Neural cell (in vitro differentiated cells): Measurements from ENCODE around the gene ELMO1. TPM values are rescaled to one million over a fixed set of nuclear protein-coding genes. Genes with fewer than 3 reads are reported as not detected.

Experiments
- H2AFZ ChIP-seq: fragments of 200-600, 300-800 bp; sonication (generic), shearing (Covaris generic); 2 replicates; pipeline ENCODE4 v1.6.0; 2014; ENCODE audit warnings: low read depth, mild to moderate bottlenecking, antibody characterized with exemption, low read length, moderate library complexity
- H3F3A ChIP-seq: fragments of 200-600 bp; shearing (Covaris generic); 2 replicates; pipeline ENCODE4 v1.6.1; 2016; ENCODE audit warnings: mild to moderate bottlenecking, moderate library complexity, mixed read lengths, antibody characterized with exemption, low read length; ENCODE audit not compliant: insufficient read depth, poor library complexity, severe bottlenecking
- H3K27ac ChIP-seq: fragments of 200-600, 300-800 bp; sonication (generic), shearing (Covaris generic); 2 replicates; pipeline ENCODE4 v1.5.1; 2014; ENCODE audit warnings: mild to moderate bottlenecking, low read length, moderate library complexity
- H3K27me3 ChIP-seq: fragments of 300-800, 200-600 bp; sonication (generic), shearing (Covaris generic); 2 replicates; pipeline ENCODE4 v1.6.0; 2014; ENCODE audit warnings: mild to moderate bottlenecking, low read depth, low read length, moderate library complexity; ENCODE audit not compliant: insufficient read depth
- H3K36me3 ChIP-seq: fragments of 300-800, 200-600 bp; sonication (generic), shearing (Covaris generic); 2 replicates; pipeline ENCODE4 v1.5.1; 2014; ENCODE audit warnings: mild to moderate bottlenecking, antibody characterized with exemption, low read length, moderate library complexity; ENCODE audit not compliant: insufficient read depth
- H3K4me2 ChIP-seq: fragments of 300-800, 200-600 bp; sonication (generic), shearing (Covaris generic); 2 replicates; pipeline ENCODE4 v1.6.0; 2014; ENCODE audit warnings: mild to moderate bottlenecking, low read length
- H3K4me3 ChIP-seq: fragments of 300-800, 200-600 bp; sonication (generic), shearing (Covaris generic); 2 replicates; pipeline ENCODE4 v1.5.1; 2014; ENCODE audit warnings: mild to moderate bottlenecking, low read length, moderate library complexity
- H3K79me2 ChIP-seq: fragments of 200-600 bp; shearing (Covaris generic); replicated peaks from 2 replicates; pipeline ENCODE4 v1.6.0; 2014; ENCODE audit warnings: mild to moderate bottlenecking, low read length, moderate library complexity; ENCODE audit not compliant: insufficient read depth
- H3K9ac ChIP-seq: fragments of 300-800, 200-600 bp; sonication (generic), shearing (Covaris generic); 2 replicates; pipeline ENCODE4 v1.6.1; 2016; ENCODE audit warnings: mild to moderate bottlenecking, low read length, mixed read lengths
- H3K9me2 ChIP-seq: fragments of 200-600 bp; shearing (Covaris generic); 2 replicates; pipeline ENCODE4 v1.6.1; 2016; ENCODE audit warnings: mild to moderate bottlenecking, low read length, mixed read lengths; ENCODE audit not compliant: insufficient read depth
- H3K9me3 ChIP-seq: fragments of 200-600, 300-800 bp; sonication (generic), shearing (Covaris generic); 2 replicates; pipeline ENCODE4 v1.6.1; 2016; ENCODE audit warnings: mild to moderate bottlenecking, mixed run types, low read length, moderate library complexity, mixed read lengths
- H4K20me1 ChIP-seq: fragments of 200-600 bp; shearing (Covaris generic); 2 replicates; pipeline ENCODE4 v1.6.1; 2016; ENCODE audit warnings: mild to moderate bottlenecking, mixed run types; ENCODE audit not compliant: insufficient read depth
- EP300 ChIP-seq: fragments of 450-650 bp; conservative IDR thresholded peaks from 2 replicates; pipeline ENCODE4 v1.6.1; 2014; ENCODE audit warnings: antibody characterized with exemption, mild to moderate bottlenecking, moderate library complexity; ENCODE audit not compliant: poor library complexity, severe bottlenecking
- EZH2 ChIP-seq: fragments of 200-600, 300-800 bp; shearing (Covaris generic), sonication (generic); IDR thresholded peaks from 2 replicates; pipeline ENCODE4 v1.6.1; 2014; ENCODE audit warnings: antibody characterized with exemption, low read length, borderline replicate concordance, mild to moderate bottlenecking; ENCODE audit not compliant: insufficient read depth, poor library complexity, severe bottlenecking
- MXI1 ChIP-seq: fragments of 450-650 bp; conservative IDR thresholded peaks from 2 replicates; pipeline ENCODE4 v1.6.1; 2014; ENCODE audit warnings: antibody characterized with exemption, mild to moderate bottlenecking; ENCODE audit not compliant: poor library complexity, severe bottlenecking
- POLR2AphosphoS5 ChIP-seq: IDR thresholded peaks from 2 replicates; pipeline ENCODE4 v1.6.1; 2012
- RAD21 ChIP-seq: fragments of 450-650 bp; conservative IDR thresholded peaks from 2 replicates; pipeline ENCODE4 v1.6.1; 2014; ENCODE audit warnings: antibody characterized with exemption, mild to moderate bottlenecking, moderate library complexity
- REST ChIP-seq: IDR thresholded peaks from 2 replicates; pipeline ENCODE4 v1.6.1; 2012; ENCODE audit warnings: borderline replicate concordance
- SMC3 ChIP-seq: fragments of 450-650 bp; conservative IDR thresholded peaks from 2 replicates; pipeline ENCODE4 v1.6.1; 2014; ENCODE audit warnings: antibody characterized with exemption, mild to moderate bottlenecking, moderate library complexity; ENCODE audit not compliant: poor library complexity
- TAF1 ChIP-seq: IDR thresholded peaks from 2 replicates; pipeline ENCODE4 v1.6.1; 2012; ENCODE audit warnings: low read depth
- polyA plus RNA-seq: library from polyadenylated mRNA; depleted of rRNA; stranded (reverse); fragments of >200 nt; gene quantifications from 2 replicates; pipeline ENCODE4 v1.2.3, GENCODE V29; 2014
- TF ChIP-seq, protein P1 (sequence below): fragments of 450-650 bp; IDR thresholded peaks from 2 replicates; pipeline ENCODE4 v1.5.1; 2014; ENCODE audit warnings: antibody characterized with exemption, mild to moderate bottlenecking, moderate library complexity; ENCODE audit not compliant: poor library complexity, severe bottlenecking

The ELMO1 gene
- polyA plus RNA-seq, 1 donor from 2014 or later = 12.2 TPM

GRCh38 chr7:37061849-37062559 lies 386.7 kb downstream of the ELMO1 start:
- H3K9me2 ChIP-seq = no peaks in the 10 kb centered on the region
- TF ChIP-seq POLR2AphosphoS5 = peak; percentile 30
- TF ChIP-seq MXI1 = no peak
- peak overlapping the region; percentile 5 for H2AFZ ChIP-seq
- no peaks in the 10 kb centered on the region for H4K20me1 ChIP-seq
- peaks cover 11% of the 10 kb centered on the region for H3F3A ChIP-seq
- no peaks in the 10 kb centered on the region for H3K79me2 ChIP-seq
- peak overlapping the region; percentile 76 for H3K27ac ChIP-seq
- no peaks in the 10 kb centered on the region for H3K9me3 ChIP-seq
- peak overlapping the region; percentile 28 for H3K4me2 ChIP-seq
- peak overlapping the region; percentile 2 for H3K9ac ChIP-seq
- H3K4me3 ChIP-seq = peak overlapping the region; percentile 40
- H3K36me3 ChIP-seq = no peaks in the 10 kb centered on the region
- no peaks in the 10 kb centered on the region for H3K27me3 ChIP-seq

GRCh38 chr7:37056234-37056912 lies 392.3 kb downstream of the ELMO1 start:
- Histone ChIP-seq H3K36me3 (no peaks in the 10 kb centered on the region), H3K9me3 (no peaks in the 10 kb centered on the region), H2AFZ (peak overlapping the region; percentile 16), H4K20me1 (no peaks in the 10 kb centered on the region), H3K79me2 (no peaks in the 10 kb centered on the region), H3K9ac (no peak overlapping the region), H3K27me3 (no peaks in the 10 kb centered on the region), H3F3A (no peaks in the 10 kb centered on the region), H3K27ac (peak overlapping the region; percentile 58), H3K4me3 (no peak overlapping the region), H3K9me2 (no peaks in the 10 kb centered on the region), H3K4me2 (no peak overlapping the region)
- TF ChIP-seq POLR2AphosphoS5 (no peak), EZH2 (no peak), MXI1 (no peak), REST (peak; percentile 93), EP300 (no peak), SMC3 (no peak), RAD21 (no peak)

- TF ChIP-seq POLR2AphosphoS5 (no peak), TAF1 (no peak), MXI1 (no peak), RAD21 (no peak), REST (no peak), SMC3 (no peak), EP300 (no peak)
- TF ChIP-seq, protein P1, sequence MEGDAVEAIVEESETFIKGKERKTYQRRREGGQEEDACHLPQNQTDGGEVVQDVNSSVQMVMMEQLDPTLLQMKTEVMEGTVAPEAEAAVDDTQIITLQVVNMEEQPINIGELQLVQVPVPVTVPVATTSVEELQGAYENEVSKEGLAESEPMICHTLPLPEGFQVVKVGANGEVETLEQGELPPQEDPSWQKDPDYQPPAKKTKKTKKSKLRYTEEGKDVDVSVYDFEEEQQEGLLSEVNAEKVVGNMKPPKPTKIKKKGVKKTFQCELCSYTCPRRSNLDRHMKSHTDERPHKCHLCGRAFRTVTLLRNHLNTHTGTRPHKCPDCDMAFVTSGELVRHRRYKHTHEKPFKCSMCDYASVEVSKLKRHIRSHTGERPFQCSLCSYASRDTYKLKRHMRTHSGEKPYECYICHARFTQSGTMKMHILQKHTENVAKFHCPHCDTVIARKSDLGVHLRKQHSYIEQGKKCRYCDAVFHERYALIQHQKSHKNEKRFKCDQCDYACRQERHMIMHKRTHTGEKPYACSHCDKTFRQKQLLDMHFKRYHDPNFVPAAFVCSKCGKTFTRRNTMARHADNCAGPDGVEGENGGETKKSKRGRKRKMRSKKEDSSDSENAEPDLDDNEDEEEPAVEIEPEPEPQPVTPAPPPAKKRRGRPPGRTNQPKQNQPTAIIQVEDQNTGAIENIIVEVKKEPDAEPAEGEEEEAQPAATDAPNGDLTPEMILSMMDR = no peak
- H4K20me1 ChIP-seq = no peaks in the 10 kb centered on the region
- no peaks in the 10 kb centered on the region for H3K9me3 ChIP-seq
- H2AFZ ChIP-seq = no peak overlapping the region
- no peaks in the 10 kb centered on the region for H3K36me3 ChIP-seq
- H3K79me2 ChIP-seq = no peaks in the 10 kb centered on the region
- no peaks in the 10 kb centered on the region for H3F3A ChIP-seq
- no peak overlapping the region for H3K27ac ChIP-seq
- H3K27me3 ChIP-seq = no peaks in the 10 kb centered on the region
- H3K9me2 ChIP-seq = no peaks in the 10 kb centered on the region
- no peak overlapping the region for H3K4me2 ChIP-seq
- H3K4me3 ChIP-seq = no peak overlapping the region
- no peak overlapping the region for H3K9ac ChIP-seq
Measured at GRCh38 chr7:37054624-37055241, 393.9 kb downstream of the ELMO1 start.
